ENCODE data around the gene TNFAIP3. TPM values are rescaled to one million over a fixed set of nuclear protein-coding genes. Genes with fewer than 3 reads are reported as not detected.
"Not testable (repeated sequence)": the region's sequence is repeated elsewhere in the genome, so short reads cannot be mapped to it uniquely, and the experiment has no call there.

The TNFAIP3 gene
- polyA plus RNA-seq (2013, experiment 1 of 2; ENCODE audit: insufficient read length), result 9.2 TPM
- polyA plus RNA-seq (2013, experiment 2 of 2; ENCODE audit: insufficient read length), result 9.0 TPM

DNA sequence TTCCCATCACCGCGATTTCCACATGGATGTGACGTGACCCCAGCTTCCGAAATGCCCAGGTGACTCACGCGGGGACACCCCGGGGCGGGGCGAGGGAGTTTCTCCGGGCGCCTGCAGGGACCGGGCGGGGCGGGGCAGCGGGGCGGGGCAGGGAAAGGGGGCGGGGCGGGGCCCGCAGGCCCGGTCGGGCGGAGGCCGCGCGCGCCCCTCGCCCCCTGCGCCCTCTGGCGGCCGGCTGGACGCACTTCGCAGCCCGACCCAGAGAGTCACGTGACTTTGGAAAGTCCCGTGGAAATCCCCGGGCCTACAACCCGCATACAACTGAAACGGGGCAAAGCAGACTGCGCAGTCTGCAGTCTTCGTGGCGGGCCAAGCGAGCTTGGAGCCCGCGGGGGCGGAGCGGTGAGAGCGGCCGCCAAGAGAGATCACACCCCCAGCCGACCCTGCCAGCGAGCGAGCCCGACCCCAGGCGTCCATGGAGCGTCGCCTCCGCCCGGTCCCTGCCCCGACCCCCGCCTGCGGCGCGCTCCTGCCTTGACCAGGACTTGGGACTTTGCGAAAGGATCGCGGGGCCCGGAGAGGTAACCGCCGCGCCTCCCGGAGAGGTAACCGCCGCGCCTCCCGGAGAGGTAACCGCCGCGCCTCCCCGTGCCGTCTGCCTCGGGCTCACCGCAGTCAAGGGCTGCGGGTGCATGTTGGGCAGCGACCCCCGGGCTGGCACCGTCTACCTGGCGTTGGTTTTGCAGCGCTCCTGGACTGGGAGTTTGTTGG lies at the start of gene TNFAIP3:
Gene TNFAIP3, plus strand, starts transcription at position 346 of the 771 bp plus-strand sequence. CDS start 3,969 bp downstream, outside the sequence.
- peak; percentile 93 for DNase-seq

DNA sequence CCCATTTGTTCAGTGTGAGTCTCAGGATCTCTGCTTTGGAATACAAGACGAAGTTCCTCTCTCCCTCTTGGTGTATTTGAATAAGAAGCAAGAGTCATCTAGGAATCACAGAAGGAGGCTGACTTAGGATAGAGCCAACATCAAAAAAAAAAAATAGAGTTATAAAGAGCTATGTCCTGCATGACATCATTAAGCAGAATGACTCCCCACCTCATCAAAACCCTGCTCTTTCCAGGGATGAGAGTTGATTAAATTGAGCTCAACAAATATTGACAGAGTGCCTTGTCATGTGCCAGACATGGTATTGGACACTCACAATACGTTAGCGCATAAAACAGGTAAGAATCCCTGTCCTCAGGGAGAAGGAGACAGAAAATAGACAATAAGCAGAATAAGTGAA lies 48.6 kb upstream of the TNFAIP3 start:
- no peak for DNase-seq

DNA sequence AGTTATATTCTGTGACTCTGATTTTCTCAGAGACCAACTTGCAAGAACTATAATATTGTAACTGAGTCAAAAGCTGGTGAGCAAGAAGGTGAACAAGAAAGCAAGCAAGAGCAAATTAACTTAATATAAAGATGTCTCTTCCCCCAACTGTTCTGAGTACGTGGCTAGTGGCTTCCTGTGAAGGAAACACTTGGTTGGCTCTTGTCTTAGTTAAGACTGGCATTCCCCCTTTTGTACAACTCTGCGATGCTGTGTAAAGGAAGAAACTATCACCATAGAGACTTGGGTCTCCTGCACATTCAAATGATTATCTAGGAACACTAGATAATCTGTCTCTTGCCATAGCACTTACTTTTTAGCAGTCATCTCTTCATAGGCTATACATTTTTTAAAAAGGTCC lies 47.3 kb upstream of the TNFAIP3 start:
- no peak for DNase-seq

DNA sequence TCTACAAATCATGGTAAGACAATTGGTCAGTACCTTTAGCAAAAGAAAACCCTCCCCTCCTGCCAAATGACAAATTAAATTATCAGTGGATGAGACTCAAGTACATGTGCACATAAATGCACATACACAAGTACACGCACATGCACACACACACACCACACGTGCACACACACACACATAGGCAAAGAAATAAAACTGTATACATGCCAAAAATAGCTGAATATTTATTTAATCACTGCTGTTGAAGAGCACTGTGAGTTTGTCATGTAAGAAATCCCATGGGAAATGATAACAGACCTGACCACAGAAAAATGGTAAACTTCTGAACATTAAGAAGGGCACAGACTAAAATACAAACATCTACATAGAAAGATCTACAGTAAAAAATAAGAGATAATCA lies 46.6 kb upstream of the TNFAIP3 start:
- DNase-seq, result no peak

DNA sequence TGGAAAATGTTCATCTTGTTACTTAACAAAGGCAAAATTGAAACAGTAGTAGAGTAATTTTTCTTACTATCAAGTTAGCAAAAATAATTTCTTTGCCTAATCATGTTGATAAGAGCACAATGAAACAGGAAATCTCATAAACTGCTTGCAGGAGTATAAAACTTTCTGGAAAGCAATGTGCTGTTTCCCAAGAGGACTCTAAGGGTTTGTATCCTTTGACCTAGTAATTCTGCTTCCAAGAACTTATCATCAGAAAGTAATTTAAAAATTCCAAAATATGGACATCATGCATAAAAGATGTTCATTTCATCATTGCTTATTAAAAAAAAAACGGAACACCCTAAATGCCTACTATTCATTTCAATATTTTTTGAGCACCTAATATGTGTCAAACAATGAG lies 46.1 kb upstream of the TNFAIP3 start:
- peak; percentile 27 for DNase-seq

DNA sequence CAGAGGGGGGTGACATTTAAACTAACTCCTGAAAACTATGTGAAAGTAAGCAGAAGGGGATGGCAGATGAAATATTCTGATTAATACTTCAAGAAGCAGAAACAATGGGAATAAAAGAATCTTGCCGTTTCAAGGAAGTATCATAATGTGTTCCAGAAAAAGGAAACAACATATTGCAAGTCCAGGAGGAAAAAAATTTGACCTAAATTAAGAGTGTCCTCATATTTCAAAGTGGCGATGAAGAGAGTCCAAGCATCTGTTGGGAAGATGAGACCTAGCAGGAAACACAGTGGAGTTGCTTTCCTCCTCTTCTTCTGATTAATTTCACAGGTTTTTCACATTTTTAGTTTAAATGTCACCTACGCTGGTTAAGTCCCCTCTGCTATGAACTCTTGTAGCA lies 45.6 kb upstream of the TNFAIP3 start:
- no peak for DNase-seq

DNA sequence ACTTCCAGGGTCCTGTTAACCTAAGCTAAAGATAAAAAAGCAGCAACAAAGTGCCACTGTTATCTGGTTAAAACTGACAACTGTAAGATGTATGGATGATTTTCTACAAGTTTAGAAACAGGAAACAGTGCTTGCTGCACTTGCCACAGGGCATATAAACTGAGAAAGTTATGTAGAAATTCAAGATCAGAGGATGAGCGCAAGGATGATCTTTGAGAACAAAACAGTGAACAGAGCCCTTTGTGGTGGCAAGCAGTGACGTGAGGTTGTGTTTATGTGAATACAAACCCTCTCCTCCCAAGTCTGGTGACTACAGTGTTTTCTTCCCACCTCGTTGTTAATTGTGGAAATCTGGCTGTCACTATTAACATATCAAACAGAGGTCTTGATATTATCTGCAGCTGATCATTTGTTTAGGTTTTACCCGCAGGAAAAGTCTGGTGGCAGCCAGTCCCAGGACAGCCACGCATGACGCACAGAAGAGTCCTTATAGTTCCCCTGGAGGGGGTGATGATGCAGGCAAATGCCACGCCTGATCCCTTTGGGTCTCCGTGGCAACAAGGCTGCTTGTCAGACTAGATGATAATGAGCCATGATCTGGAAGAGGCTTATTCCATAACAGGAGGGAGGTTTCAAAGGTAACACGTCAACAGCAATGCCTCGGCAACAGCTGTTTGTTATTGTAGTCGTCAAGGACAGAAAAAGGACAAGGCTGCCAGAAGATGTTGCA lies 43.1 kb upstream of the TNFAIP3 start:
- peak; percentile 53 for DNase-seq

DNA sequence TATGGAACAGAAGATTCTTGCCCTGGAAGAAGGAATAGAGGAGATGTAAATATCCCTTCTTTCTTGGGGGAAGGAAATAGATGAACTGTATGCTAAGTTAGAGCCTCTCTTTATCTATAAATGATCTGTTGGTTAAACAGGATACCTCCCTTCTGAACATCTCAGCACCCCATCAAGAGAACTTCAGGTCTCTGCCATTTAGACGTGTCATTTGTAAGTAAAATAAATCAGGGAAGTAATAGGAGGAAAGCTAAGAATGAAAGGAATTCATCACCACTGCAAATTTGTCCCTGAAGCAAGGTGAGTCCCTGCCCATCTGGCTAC lies 42.5 kb upstream of the TNFAIP3 start:
- DNase-seq, result no peak

DNA sequence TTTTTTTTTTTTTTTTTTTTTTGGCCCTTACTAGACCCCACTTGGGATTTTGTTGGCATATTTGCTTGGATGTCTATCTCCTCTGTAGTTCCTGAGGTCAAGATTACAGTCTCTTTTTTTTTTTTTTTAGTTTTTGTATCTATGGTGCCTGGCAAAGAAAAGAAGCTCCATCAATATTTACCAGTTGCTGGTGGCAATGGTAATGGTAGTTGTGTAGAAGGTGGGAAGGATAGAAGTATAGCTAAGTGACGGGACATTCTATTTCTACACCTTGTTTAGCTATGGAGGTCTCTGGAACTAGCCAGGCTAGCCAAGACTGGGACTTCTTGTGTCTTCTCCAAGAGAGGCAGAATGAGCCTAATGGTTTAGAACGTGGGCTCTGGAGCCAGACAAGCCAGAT lies 42.2 kb upstream of the TNFAIP3 start:
- DNase-seq, result no peak

DNA sequence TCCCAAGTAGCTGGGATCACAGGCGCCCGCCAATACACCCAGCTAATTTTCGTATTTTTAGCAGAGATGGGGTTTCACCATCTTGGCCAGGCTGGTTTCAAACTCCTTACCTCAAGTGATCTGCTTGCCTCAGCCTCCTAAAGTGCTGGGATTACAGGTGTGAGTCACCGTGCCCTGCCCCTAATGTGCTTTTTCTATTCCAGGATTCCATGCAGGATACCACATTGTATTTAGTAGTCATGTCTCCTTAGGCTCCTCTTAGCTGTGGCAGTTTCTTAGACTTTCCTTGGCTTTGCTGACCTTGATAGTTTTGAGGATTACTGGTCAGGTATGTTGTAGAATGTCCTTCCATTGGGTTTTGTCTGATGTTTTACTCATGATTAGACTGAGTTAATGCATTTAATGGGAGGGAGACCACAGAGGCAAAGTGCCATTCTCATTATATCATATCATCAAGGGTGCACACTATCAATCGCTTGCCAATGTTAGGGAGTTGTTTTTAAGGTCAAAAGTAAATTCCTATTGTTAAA lies 39.6 kb upstream of the TNFAIP3 start:
- DNase-seq, result no peak

DNA sequence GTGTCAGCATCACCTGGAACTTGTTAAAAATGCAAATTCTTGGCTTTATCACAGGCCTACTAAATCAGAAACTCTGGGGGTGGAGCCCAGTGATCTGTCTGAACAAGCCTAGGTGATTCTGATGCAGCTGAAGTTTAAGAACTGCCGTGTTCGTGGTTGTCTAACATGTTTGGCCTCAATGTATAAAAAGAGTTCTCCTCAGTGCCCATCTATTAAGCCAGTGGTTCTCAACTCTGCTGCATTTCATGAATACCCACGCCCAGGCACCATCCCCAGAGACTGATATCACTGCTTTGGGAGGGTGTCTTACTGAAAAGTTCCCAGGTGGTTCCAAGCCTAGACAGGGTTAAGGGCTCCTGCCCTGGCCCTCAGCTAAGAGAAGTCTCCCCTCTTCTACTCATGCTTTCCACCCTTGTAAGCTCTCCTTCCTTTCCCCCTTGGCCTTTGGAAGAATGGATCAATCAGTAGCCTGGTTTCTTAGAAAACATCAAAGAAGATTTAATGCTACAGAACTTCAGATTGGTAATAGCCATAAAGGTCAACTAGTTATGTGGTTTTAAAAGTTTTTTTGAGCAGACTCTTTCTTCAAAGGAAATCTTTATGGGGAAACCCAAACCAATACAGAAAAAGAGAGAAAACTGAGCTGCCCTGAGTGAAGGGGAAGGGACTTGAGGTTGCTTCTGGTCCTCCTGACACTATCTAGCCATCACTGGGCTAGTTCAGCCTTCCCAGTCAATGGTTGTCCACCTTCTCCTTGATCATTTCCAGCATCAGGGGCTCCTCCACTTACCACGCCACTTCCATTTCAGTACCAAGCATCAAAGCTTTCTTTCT lies 38.9 kb upstream of the TNFAIP3 start:
- no peak for DNase-seq

DNA sequence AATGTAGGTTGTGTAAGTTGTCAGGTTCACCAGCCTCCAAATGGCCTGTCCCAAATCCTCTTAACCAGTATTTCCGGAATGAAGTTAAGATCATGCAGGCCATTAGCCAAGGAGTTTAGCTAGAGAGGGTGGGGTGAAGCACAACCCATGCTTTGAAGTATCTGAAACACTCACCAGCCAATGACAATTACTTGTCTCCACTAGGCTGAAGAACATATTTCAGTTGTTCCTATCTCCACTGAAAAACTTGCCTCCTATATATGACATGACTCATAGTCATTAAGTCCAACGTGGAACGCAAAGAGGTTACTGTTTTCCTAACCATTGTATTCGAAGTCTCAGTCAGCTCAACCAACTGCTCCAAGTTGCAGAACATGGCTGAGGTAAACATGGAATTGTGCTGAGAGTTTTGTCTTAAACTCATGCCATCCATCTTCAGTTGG lies 37.4 kb upstream of the TNFAIP3 start:
- DNase-seq, result peak; percentile 61

DNA sequence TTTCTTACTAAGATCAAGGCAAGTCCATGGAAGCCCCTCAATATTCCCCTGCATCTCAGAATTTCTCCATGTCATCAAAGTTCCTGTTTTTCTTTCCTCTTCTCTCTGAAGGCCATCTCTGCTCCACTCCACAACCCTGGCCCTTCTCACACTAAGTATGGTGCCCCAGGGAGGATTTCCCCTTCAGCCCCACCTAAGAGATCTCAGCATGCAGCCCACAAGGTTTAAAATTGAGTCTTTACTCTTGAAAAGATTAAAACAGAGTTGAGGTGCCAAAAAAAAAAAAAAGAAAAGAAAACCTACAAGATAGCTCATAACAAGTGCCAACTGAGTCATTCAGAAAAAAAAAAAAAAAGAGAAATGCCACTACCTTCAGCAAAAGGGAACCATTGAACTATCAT lies 36.5 kb upstream of the TNFAIP3 start:
- no peak for DNase-seq

DNA sequence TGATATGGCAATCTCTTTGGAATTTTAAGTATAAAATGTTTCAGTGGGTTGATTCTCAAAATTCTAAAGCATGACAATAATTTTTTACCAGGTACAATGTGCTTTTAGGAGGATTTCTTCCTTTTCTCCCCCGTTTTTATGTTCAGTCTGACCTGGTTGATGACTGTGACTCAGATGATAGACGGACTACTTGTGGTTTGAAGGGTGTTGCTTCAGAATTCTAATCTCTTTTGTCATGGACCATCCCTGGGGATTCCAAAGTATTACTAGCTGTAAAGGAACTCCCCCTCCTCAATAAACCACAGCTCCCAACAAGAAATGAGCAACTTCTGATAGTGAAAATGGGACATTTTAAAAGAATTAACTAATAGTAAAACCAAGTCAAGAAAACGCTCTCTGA lies 34.9 kb upstream of the TNFAIP3 start:
- peak; percentile 95 for DNase-seq

DNA sequence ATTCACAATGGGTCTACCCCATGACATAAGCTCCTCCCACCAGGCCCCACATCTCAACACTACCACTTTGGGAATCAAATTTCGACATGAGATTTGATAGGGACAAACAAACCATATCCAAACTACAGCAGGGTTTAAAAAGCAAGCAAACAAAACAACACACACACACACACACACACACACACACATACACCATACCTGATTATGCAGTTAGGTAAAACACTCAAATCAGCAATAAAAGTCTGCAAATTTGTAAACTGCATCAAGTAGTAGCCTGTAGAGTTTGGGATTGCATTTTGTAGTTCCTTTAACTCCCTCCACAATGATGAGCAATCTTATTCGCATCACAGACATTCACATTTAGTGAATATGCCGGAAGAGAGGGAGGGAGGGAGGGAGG lies 32.6 kb upstream of the TNFAIP3 start:
- no peak for DNase-seq

DNA sequence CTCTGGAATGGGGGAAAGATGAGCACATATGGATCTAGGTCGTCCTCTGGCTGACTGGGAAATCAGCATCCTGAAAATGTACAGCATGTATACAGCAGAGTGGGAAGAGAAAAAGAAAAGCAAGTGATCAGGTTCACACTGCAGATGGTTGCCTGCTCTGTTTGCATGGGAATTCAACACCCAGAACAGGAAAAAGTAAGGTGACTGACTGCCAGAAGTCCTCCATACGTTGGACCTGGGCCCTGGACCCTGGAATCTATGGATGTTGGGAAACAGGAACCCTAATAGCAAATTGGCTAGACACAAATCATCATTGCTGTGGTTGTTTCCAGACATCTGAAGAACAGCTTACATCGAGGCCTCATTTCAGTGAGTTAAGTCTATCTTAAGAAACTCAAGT lies 30.3 kb upstream of the TNFAIP3 start:
- DNase-seq, result no peak

DNA sequence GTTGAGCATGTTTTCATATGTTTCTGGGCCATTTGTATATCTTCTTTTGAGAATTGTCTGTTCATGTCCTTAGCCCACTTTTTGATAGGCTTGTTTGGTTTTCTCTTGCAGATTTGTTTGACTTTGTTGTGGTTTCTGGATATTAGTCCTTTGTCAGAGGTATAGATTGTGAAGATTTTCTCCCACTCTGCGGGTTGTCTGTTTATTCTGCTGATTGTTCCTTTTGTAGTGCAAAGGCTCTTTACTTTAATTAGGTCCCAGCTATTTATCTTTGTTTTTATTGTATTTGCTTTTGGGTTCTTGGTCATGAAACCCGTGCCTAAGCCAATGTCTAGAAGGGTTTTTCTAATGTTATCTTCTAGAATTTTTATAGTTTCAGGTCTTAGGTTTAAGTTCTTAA lies 29.0 kb upstream of the TNFAIP3 start:
- not testable (repeated sequence) for DNase-seq

DNA sequence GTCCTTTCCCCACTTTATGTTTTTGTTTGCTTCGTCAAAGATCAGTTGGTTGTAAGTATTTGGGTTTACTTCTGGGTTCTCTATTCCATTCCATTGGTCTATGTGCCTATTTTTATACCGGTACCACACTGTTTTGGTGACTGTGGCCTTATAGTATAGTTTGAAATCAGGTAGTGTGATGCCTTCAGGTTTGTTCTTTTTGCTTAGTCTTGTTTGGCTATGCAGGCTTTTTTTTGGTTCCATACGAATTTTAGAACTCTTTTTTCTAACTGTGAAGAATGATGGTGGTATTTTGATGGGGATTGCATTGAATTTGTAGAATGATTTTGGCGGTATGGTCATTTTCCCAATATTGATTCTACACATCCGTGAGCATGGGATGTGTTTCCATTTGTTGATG lies 28.5 kb upstream of the TNFAIP3 start:
- not testable (repeated sequence) for DNase-seq

DNA sequence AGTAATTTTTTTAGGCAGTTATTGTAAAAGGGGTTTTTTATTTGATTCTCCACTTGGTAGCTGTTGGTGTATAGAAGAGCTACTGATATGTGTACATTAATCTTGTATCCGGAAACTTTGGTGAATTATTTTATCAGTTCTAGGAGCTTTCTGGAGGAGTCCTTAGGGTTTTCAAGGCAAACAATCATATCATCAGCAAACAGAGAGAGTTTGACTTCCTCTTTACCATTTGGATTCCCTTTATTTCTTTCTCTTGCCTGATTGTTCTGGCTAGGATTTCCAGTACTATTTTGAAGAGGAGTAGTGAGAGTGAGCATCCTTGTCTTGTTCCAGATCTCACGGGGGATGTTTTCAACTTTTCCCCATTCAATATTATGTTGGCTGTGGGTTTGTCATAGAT lies 28.0 kb upstream of the TNFAIP3 start:
- no peak for DNase-seq

DNA sequence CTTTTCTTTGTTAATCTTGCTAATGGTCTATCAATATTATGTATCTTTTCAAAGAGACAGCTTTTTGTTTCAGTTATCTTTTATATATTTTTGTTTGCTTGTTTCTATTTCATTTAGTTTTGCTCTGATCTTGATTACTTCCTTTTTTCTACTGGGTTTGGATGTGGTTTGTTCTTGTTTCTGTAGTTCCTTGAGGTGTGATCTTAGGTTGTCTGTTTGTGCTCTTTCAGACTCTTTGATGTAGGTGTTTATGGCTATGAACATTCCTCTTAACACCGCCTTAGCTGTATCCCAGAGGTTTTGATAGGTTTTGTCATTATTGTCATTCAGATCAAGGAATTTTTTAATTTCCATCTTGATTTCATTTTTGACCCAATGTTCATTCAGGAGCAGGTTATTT lies 26.8 kb upstream of the TNFAIP3 start:
- DNase-seq, result no peak

DNA sequence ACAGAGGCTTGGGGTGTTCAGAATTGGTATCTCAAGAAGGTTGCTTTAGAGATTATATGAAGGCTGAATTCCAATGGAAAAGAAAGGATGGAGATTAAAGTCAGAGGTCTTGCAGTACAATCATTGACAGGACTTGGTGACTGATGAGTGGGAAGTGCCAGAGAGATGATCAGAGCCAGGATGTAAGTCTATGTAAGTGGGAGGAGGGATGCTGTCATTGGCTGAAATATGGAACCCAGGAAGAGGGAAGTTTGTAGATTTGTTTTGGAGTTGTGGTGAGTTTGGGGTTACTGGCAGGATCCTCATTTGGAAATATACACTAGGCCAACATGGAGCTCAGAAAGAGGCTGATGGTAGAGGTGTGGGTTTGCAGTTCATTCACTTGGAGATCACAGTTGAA lies 23.8 kb upstream of the TNFAIP3 start:
- DNase-seq, result no peak

DNA sequence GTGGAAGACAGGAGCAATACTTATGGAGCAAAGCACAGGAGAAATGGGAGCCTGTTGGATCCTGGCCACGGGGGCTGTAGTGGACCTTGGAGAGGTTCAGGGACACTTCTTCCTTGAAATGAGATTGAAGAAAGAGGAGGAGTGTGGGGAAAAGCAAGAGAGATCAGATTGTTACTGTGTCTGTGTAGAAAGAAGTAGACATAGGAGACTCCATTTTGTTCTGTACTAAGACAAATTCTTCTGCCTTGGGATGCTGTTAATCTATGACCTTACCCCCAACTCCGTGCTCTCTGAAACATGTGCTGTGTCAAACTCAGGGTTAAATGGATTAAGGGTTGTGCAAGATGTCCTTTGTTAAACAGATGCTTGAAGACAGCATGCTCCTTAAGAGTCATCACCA lies 22.7 kb upstream of the TNFAIP3 start:
- not testable (repeated sequence) for DNase-seq

DNA sequence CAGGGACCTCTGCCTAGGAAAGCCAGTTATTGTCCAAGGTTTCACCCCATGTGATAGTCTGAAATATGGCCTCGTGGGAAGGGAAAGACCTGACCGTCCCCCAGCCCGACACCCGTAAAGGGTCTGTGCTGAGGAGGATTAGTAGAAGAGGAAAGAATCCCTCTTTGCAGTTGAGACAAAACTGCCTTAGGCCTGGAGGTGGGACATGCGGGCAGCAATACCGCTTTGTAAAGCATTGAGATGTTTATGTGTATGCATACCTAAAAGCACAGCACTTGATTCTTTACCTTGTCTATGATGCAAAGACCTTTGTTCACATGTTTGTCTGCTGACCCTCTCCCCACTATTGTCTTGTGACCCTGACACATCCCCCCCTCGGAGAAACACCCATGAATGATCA lies 22.3 kb upstream of the TNFAIP3 start:
- not testable (repeated sequence) for DNase-seq

All from fibroblast of skin of abdomen (primary cell).